ENCODE measurements around the gene TSHZ1.

TSHZ1 gene

DNA sequence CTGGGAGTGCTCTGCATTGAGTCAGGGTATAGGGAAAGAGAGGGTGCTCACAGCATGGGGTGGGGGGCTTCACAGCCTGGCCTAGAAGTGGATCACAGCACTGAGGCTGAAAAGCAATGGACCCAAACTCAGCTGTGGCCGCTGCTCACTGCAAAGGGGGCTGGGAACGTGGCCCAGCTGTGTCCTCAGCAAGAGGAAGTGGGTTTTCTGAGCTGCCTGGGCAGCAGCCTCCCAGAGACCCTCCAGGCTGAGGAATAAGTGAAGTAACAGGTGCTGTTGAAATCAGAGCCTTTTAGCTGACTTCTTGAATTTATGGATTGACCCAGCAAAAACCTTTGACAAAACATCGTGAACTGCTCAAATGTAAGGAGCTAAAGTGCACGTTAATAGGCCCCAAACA lies 36.9 kb upstream of the TSHZ1 start:
- Histone ChIP-seq H3K9me3 (ENCODE audit: low read length) (no peaks in the 10 kb centered on the region), H2AFZ (ENCODE audit: low read length) (no peak overlapping the region), H3K4me3 (ENCODE audit: low read depth, low read length, poor library complexity, severe bottlenecking) (no peak overlapping the region), H3K9ac (ENCODE audit: low read length) (no peak overlapping the region), H3K27ac (ENCODE audit: low read depth, low read length, poor library complexity, severe bottlenecking) (no peak overlapping the region), H3K36me3 (ENCODE audit: insufficient read depth, low read length) (no peaks in the 10 kb centered on the region), H3K27me3 (ENCODE audit: insufficient read depth, low read length) (no peaks in the 10 kb centered on the region), H3K4me2 (ENCODE audit: low read length) (no peak overlapping the region), H3K9me2 (ENCODE audit: low read depth, low read length) (no peaks in the 10 kb centered on the region), H3F3A (ENCODE audit: insufficient read depth, low read length) (no peaks in the 10 kb centered on the region), H4K20me1 (ENCODE audit: insufficient read depth, low read length) (no peaks in the 10 kb centered on the region), H3K4me1 (ENCODE audit: insufficient read depth, low read length, severe bottlenecking) (no peaks in the 10 kb centered on the region), H3K79me2 (ENCODE audit: insufficient read depth, low read length) (no peaks in the 10 kb centered on the region)
- no peak for TF ChIP-seq EZH2 (IDR thresholded peaks at IDR 0.05; ENCODE audit: borderline replicate concordance, low read length)
- TF ChIP-seq, protein P1, sequence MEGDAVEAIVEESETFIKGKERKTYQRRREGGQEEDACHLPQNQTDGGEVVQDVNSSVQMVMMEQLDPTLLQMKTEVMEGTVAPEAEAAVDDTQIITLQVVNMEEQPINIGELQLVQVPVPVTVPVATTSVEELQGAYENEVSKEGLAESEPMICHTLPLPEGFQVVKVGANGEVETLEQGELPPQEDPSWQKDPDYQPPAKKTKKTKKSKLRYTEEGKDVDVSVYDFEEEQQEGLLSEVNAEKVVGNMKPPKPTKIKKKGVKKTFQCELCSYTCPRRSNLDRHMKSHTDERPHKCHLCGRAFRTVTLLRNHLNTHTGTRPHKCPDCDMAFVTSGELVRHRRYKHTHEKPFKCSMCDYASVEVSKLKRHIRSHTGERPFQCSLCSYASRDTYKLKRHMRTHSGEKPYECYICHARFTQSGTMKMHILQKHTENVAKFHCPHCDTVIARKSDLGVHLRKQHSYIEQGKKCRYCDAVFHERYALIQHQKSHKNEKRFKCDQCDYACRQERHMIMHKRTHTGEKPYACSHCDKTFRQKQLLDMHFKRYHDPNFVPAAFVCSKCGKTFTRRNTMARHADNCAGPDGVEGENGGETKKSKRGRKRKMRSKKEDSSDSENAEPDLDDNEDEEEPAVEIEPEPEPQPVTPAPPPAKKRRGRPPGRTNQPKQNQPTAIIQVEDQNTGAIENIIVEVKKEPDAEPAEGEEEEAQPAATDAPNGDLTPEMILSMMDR (IDR thresholded peaks at IDR 0.05; ENCODE audit: low read length): no peak

DNA sequence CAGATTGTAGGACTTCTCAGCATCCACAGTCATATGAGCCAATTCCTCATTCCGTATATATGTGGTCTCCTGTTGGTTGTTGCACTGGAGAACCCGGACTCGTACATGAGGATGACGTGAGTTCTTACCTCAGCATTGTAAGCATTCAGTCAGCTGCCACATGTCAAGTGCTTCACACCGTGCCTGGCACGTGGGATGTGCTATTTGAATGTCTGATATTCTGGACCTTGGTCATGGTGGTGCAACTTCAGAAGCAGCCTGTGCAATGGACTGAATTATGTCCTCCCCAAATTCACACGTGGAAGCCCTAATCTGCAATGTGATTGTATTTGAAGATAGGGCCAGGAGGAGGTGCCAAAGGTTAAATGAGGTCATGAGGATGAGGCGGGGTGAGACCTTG lies 33.7 kb upstream of the TSHZ1 start:
- Histone ChIP-seq H3K36me3 (ENCODE audit: insufficient read depth, low read length) (no peaks in the 10 kb centered on the region), H3K4me3 (ENCODE audit: low read depth, low read length, poor library complexity, severe bottlenecking) (no peak overlapping the region), H3K79me2 (ENCODE audit: insufficient read depth, low read length) (no peaks in the 10 kb centered on the region), H3K4me2 (ENCODE audit: low read length) (no peak overlapping the region), H3K4me1 (ENCODE audit: insufficient read depth, low read length, severe bottlenecking) (no peaks in the 10 kb centered on the region), H3K9me3 (ENCODE audit: low read length) (no peaks in the 10 kb centered on the region), H3K9ac (ENCODE audit: low read length) (no peak overlapping the region), H2AFZ (ENCODE audit: low read length) (no peak overlapping the region), H4K20me1 (ENCODE audit: insufficient read depth, low read length) (no peaks in the 10 kb centered on the region), H3K27me3 (ENCODE audit: insufficient read depth, low read length) (no peaks in the 10 kb centered on the region), H3K27ac (ENCODE audit: low read depth, low read length, poor library complexity, severe bottlenecking) (no peak overlapping the region), H3F3A (ENCODE audit: insufficient read depth, low read length) (no peaks in the 10 kb centered on the region), H3K9me2 (ENCODE audit: low read depth, low read length) (no peaks in the 10 kb centered on the region)
- no peak for TF ChIP-seq EZH2 (IDR thresholded peaks at IDR 0.05; ENCODE audit: borderline replicate concordance, low read length)
- TF ChIP-seq, protein P1 (IDR thresholded peaks at IDR 0.05; ENCODE audit: low read length): no peak

DNA sequence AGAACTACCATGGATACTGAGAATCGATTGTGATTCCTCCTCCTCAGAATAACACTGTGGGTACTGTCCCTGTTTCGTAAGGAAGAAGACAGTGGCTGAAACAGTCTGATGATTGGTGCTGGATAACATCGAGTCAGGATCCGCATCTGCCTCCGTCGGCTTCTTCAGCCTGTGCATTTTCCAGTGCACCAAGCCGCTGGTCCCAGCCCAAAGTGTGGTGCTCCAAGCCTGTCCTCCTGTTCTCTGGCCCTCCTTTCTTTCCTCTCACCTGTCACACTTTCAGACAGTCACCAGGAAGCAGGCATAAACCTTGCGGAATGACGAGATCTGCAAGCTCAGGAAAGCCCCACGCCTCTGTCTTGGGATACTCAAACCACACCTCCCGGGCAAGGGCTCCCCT lies 32.2 kb upstream of the TSHZ1 start:
- Histone ChIP-seq H3K9me2 (ENCODE audit: low read depth, low read length) (no peaks in the 10 kb centered on the region), H3K4me2 (ENCODE audit: low read length) (no peak overlapping the region), H3K79me2 (ENCODE audit: insufficient read depth, low read length) (no peaks in the 10 kb centered on the region), H3F3A (ENCODE audit: insufficient read depth, low read length) (no peaks in the 10 kb centered on the region), H4K20me1 (ENCODE audit: insufficient read depth, low read length) (no peaks in the 10 kb centered on the region), H3K4me1 (ENCODE audit: insufficient read depth, low read length, severe bottlenecking) (no peaks in the 10 kb centered on the region), H3K9ac (ENCODE audit: low read length) (no peak overlapping the region), H3K27ac (ENCODE audit: low read depth, low read length, poor library complexity, severe bottlenecking) (no peak overlapping the region), H3K9me3 (ENCODE audit: low read length) (no peaks in the 10 kb centered on the region), H2AFZ (ENCODE audit: low read length) (no peak overlapping the region), H3K4me3 (ENCODE audit: low read depth, low read length, poor library complexity, severe bottlenecking) (no peak overlapping the region), H3K36me3 (ENCODE audit: insufficient read depth, low read length) (no peaks in the 10 kb centered on the region), H3K27me3 (ENCODE audit: insufficient read depth, low read length) (no peaks in the 10 kb centered on the region)
- TF ChIP-seq EZH2 (IDR thresholded peaks at IDR 0.05; ENCODE audit: borderline replicate concordance, low read length): no peak
- TF ChIP-seq, protein P1 (IDR thresholded peaks at IDR 0.05; ENCODE audit: low read length): no peak
